Kidney (tissue), 14 donors: ENCODE measurements around the gene ERICH2. TPM values are rescaled to one million over a fixed set of nuclear protein-coding genes. Genes with fewer than 3 reads are reported as not detected.
"Not testable (repeated sequence)": the region's sequence is repeated elsewhere in the genome, so short reads cannot be mapped to it uniquely, and the experiment has no call there.

Experiments used
- DNase-seq, 5 donors: peaks; one replicate each; pipeline ENCODE4 v3.0.0-alpha.2; 2013 to 2020
- FAIRE-seq: peaks from 2 replicates; lab custom pipeline; 2012; peaks lifted over from hg19 to GRCh38; lab: Jason Lieb, UNC
- H3K27ac ChIP-seq, 2 donors: one replicate each; pipeline ENCODE4 v1.7.0; 2013; ENCODE audit warnings: low read depth in 2 of 2, low read length in 2 of 2, inconsistent platforms in 1 of 2
- H3K27me3 ChIP-seq: one replicate; pipeline ENCODE4 v1.7.1; 2013; ENCODE audit warnings: low read length, inconsistent platforms; ENCODE audit not compliant: control insufficient read depth, insufficient read depth
- H3K36me3 ChIP-seq, 3 donors: one replicate each; pipeline versions ENCODE4 v1.7.0 to v1.7.1; 2013; ENCODE audit warnings: low read length in 3 of 3, control low read depth in 1 of 3, inconsistent platforms in 1 of 3; ENCODE audit not compliant: insufficient read depth in 3 of 3, control insufficient read depth in 2 of 3
- H3K4me1 ChIP-seq, 3 donors: one replicate each; pipeline versions ENCODE4 v1.7.0 to v1.7.1; 2013; ENCODE audit warnings: low read length in 3 of 3, inconsistent platforms in 1 of 3, low read depth in 1 of 3; ENCODE audit not compliant: control insufficient read depth in 2 of 3, insufficient read depth in 2 of 3
- H3K4me3 ChIP-seq, 3 donors: one replicate each; pipeline versions ENCODE4 v1.7.0 to v1.8.1; 2013; ENCODE audit warnings: low read length in 3 of 3, control low read depth in 1 of 3, inconsistent platforms in 1 of 3
- H3K9ac ChIP-seq, 3 donors: one replicate each; pipeline versions ENCODE4 v1.7.0 to v1.7.1; 2013; ENCODE audit warnings: low read length in 3 of 3, control low read depth in 1 of 3, inconsistent platforms in 1 of 3
- H3K9me3 ChIP-seq, 3 donors: one replicate each; pipeline versions ENCODE4 v1.7.0 to v1.7.1; 2013; ENCODE audit warnings: low read length in 3 of 3, control low read depth in 1 of 3, inconsistent platforms in 1 of 3; ENCODE audit not compliant: control insufficient read depth in 2 of 3, insufficient read depth in 1 of 3
- intact Hi-C: fragments of 100-400 bp; cut with DNase I; formaldehyde crosslinking; loops from one replicate; pipeline ENCODE4 v1.11.1; 2022
- polyA plus RNA-seq: library from polyadenylated mRNA; stranded (reverse); fragments of 350-450 nt; fragmentation: Illumina TruSeq; extraction: RNeasy Lipid Tissue Mini Kit (QIAGEN cat#74804); gene quantifications from one replicate; pipeline ENCODE4 v1.2.3, GENCODE V29; 2014; ENCODE audit warnings: low read depth, low replicate concordance; ENCODE audit not compliant: insufficient read depth
- total RNA-seq: library from RNA; stranded (reverse); fragmentation: NEBNext Ultra II Directional; extraction: Animal tissue kit (Norgen Biotek cat#: 25700); gene quantifications from one replicate; pipeline ENCODE4 v1.2.1, GENCODE V29; 2021
- TF ChIP-seq, protein P1 (sequence below): IDR thresholded peaks from 3 replicates; pipeline ENCODE4 v1.5.1; 2012; ENCODE audit warnings: mild to moderate bottlenecking, moderate library complexity, borderline replicate concordance; ENCODE audit not compliant: insufficient read depth; ENCODE audit errors: extremely low read depth
- donor health status: control.
- donor health status: control.
- donor health status: control.
- donor health status: control.
- donor health status: control.
- donor health status: DM: yes; HTN: yes; CAD: no.
- donor health status: Normal renal cell carcinoma (clear cell type).

The ERICH2 gene
- total and polyA plus RNA-seq, 2 donors from 2014 or later, result 0.91 to 4.0 TPM

DNA sequence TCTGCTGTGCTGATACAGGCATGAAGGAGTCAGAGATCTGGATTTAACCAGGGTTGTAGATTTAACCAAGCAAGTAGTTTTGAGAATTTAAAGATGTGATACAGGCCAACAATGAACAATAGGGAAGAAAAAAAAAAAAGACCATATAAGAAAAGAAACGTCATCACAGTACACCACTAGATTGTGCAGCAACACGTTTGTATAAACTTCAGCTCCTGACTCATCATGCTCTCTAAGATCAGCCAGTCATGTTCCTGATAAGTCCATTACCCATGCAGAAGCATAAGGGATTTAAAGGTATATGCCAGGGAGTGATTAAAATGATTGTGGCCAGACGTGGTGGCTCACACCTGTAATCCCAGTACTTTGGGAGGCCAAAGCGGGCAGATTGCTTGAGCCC, 22.3 kb upstream of the ERICH2 start:
- Histone ChIP-seq H3K27ac (no peak overlapping the region), H3K4me1 (no peaks in the 10 kb centered on the region), H3K9me3 (no peaks in the 10 kb centered on the region), H3K4me3 (no peak overlapping the region), H3K9ac (no peak overlapping the region), H3K27me3 (no peaks in the 10 kb centered on the region), H3K36me3 (no peaks in the 10 kb centered on the region)
- no peak for FAIRE-seq
- intact Hi-C loops, result no loop called here
- TF ChIP-seq, protein P1, sequence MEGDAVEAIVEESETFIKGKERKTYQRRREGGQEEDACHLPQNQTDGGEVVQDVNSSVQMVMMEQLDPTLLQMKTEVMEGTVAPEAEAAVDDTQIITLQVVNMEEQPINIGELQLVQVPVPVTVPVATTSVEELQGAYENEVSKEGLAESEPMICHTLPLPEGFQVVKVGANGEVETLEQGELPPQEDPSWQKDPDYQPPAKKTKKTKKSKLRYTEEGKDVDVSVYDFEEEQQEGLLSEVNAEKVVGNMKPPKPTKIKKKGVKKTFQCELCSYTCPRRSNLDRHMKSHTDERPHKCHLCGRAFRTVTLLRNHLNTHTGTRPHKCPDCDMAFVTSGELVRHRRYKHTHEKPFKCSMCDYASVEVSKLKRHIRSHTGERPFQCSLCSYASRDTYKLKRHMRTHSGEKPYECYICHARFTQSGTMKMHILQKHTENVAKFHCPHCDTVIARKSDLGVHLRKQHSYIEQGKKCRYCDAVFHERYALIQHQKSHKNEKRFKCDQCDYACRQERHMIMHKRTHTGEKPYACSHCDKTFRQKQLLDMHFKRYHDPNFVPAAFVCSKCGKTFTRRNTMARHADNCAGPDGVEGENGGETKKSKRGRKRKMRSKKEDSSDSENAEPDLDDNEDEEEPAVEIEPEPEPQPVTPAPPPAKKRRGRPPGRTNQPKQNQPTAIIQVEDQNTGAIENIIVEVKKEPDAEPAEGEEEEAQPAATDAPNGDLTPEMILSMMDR, result no peak
- DNase-seq, result no peak

DNA sequence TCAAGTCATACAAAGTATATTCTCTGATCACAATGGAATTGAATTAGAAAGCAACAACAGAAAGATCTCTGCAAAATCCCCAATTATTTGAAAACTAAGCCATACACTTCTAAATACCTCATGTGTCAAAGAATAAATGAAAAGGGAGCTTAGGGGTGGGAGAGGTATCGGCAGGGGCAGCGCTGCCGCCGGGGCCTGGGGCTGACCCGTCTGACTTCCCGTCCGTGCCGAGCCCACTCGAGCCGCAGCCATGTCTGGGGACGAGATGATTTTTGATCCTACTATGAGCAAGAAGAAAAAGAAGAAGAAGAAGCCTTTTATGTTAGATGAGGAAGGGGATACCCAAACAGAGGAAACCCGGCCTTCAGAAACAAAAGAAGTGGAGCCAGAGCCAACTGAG, 18.6 kb upstream of the ERICH2 start:
- H3K27me3 ChIP-seq, DNase-seq, H3K27ac ChIP-seq, H3K9me3 ChIP-seq, H3K9ac ChIP-seq, H3K4me3 ChIP-seq, H3K4me1 ChIP-seq, intact Hi-C loops, H3K36me3 ChIP-seq, FAIRE-seq: not testable (repeated sequence)

DNA sequence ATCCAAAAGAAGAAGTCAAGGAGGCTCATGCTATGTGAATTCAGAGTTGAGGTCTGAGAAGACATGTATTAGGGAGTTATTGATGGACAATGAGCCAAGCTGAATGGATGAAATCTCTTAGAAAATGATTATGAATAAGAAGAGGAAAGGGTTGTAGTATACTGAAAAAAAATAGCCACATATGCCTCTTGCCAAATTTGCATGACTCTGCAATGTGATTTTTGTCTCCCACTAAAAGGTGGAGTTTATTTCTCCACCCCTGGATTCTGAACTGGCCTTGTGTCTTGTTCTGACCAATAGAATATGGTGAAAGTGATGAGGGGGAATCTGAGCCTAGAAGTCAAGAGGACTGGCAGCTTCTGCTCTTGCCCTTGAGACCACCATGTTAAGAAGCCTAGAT, 8.6 kb upstream of the ERICH2 start:
- DNase-seq, result no peak
- Histone ChIP-seq H3K4me3 (no peak overlapping the region), H3K9me3 (no peaks in the 10 kb centered on the region), H3K27ac (no peak overlapping the region), H3K27me3 (no peaks in the 10 kb centered on the region), H3K9ac (no peak overlapping the region), H3K4me1 (no peaks in the 10 kb centered on the region), H3K36me3 (no peaks in the 10 kb centered on the region)
- FAIRE-seq, result no peak
- intact Hi-C loops, result no loop called here
- TF ChIP-seq, protein P1, result no peak

- no peak overlapping the region for H3K9ac ChIP-seq
- intact Hi-C loops, result no loop called here
These were observed 7.4 kb upstream of the ERICH2 start for GRCh38 chr2:170762760-170763159.

More at GRCh38 chr2:170762760-170763159, 7.4 kb upstream of the ERICH2 start:
- Histone ChIP-seq H3K9me3 (no peaks in the 10 kb centered on the region), H3K27ac (no peak overlapping the region), H3K4me1 (no peaks in the 10 kb centered on the region), H3K27me3 (no peaks in the 10 kb centered on the region), H3K4me3 (no peak overlapping the region), H3K36me3 (no peaks in the 10 kb centered on the region)
- no peak for DNase-seq
- TF ChIP-seq, protein P1, result no peak
- no peak for FAIRE-seq
